Measurements from ENCODE around the gene FAM228B.

FAM228B gene

GRCh38 chr2:24209389-24210105 lies 86.3 kb downstream of the FAM228B start:
- FAIRE-seq: no peak
- no peak for DNase-seq (ENCODE audit: insufficient read length, low spot score)
- TF ChIP-seq, protein P1, sequence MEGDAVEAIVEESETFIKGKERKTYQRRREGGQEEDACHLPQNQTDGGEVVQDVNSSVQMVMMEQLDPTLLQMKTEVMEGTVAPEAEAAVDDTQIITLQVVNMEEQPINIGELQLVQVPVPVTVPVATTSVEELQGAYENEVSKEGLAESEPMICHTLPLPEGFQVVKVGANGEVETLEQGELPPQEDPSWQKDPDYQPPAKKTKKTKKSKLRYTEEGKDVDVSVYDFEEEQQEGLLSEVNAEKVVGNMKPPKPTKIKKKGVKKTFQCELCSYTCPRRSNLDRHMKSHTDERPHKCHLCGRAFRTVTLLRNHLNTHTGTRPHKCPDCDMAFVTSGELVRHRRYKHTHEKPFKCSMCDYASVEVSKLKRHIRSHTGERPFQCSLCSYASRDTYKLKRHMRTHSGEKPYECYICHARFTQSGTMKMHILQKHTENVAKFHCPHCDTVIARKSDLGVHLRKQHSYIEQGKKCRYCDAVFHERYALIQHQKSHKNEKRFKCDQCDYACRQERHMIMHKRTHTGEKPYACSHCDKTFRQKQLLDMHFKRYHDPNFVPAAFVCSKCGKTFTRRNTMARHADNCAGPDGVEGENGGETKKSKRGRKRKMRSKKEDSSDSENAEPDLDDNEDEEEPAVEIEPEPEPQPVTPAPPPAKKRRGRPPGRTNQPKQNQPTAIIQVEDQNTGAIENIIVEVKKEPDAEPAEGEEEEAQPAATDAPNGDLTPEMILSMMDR (IDR thresholded peaks at IDR 0.05; ENCODE audit: insufficient read depth, missing control alignments): no peak

DNA sequence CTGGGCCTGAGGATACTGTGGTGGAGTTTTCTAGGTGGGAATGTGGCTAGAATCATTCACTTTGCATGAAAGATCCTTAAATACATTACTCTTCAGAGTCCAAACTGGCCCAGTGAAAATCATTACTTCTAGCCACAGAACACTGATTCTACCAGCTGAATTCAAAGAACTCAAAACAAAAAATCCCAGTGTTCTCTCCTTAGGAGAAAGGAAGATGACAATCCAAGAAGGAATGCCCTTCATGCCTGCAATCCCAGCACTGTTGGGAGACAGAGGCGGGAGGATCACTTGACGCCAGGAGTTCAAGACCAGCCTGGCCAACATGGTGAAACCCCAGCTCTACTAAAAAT lies 86.8 kb downstream of the FAM228B start:
- DNase-seq (ENCODE audit: insufficient read length, low spot score): no peak
- FAIRE-seq: no peak
- TF ChIP-seq, protein P1 (IDR thresholded peaks at IDR 0.05; ENCODE audit: insufficient read depth, missing control alignments): no peak

GRCh38 chr2:24210723-24211122 lies 87.5 kb downstream of the FAM228B start:
- DNase-seq (ENCODE audit: insufficient read length, low spot score) (no peak), FAIRE-seq (no peak)
- TF ChIP-seq, protein P1 (IDR thresholded peaks at IDR 0.05; ENCODE audit: insufficient read depth, missing control alignments): no peak

DNA sequence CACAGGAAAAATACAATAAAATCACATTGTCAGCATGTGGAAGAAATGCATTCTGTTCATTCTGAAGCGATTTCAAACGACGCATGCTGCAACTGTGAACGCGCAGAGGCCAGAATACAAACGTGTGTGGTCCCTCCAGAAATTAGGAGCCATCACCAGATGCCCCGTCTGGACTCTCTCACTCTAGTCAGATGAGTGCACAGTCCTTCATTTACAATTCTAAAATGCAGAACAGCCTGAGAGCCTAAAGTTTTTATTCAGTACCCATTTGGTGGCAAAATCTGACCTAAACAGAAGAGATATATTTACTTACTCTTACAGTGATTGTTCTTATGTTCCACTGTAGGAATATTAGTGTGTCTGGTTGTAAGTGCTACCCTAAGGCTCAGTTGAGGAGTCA lies 88.1 kb downstream of the FAM228B start:
- DNase-seq (ENCODE audit: insufficient read length, low spot score) (no peak), FAIRE-seq (no peak)
- TF ChIP-seq, protein P1 (IDR thresholded peaks at IDR 0.05; ENCODE audit: insufficient read depth, missing control alignments): no peak

DNA sequence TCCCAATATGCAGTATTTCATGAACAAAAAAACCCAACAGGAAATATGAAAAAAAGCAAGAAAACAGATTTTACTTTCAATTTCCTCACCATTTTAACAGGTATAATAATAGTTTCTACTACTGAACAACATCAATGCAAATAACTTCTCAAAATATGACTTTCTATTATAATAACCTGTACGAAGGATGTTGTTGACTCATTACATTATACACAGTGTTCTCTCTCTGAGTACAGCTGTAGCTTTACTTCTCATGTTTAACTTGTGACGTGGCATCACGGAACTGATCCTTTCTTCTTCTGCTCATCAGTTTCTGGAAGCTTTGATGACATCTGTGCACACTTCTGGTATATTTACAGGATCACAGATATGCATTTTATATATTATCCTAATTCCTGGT lies 91.6 kb downstream of the FAM228B start:
- FAIRE-seq: no peak

More for the DNA sequence above, 91.6 kb downstream of the FAM228B start:
- TF ChIP-seq, protein P1 (IDR thresholded peaks at IDR 0.05; ENCODE audit: insufficient read depth, missing control alignments): no peak
- no peak for DNase-seq (ENCODE audit: insufficient read length, low spot score)

Data from D721Med (cell line).